ENCODE measurements around the gene SLC44A3.

GRCh38 chr1:94887603-94888171, 67.5 kb downstream of the SLC44A3 start:
- TF ChIP-seq CTCF (conservative IDR thresholded peaks at IDR 0.05; ENCODE audit: low read length), result no peak
- TF ChIP-seq EZH2phosphoT487 (IDR thresholded peaks at IDR 0.05; ENCODE audit: borderline replicate concordance), result no peak

All from Loucy (cell line).